Vagina (tissue), 2 donors: ENCODE data around the gene ISLR.

Source experiments
- POLR2A ChIP-seq, 2 donors: fragments of 450-650 bp; IDR thresholded peaks; one replicate each; pipeline ENCODE4 v1.6.1; 2017; ENCODE audit warnings: antibody characterized with exemption in 2 of 2, mild to moderate bottlenecking in 2 of 2, moderate library complexity in 2 of 2
- TF ChIP-seq, protein P1 (sequence below), 3 experiments: fragments of 450-650 bp in 2 of 3; fragments of 200-600 bp in 1 of 3; sonication (generic) in 1 of 3; IDR thresholded peaks; one replicate each; pipeline ENCODE4 v1.5.1; 2017 to 2019; ENCODE audit warnings: antibody characterized with exemption in 3 of 3, mild to moderate bottlenecking in 2 of 3, moderate library complexity in 2 of 3

DNA sequence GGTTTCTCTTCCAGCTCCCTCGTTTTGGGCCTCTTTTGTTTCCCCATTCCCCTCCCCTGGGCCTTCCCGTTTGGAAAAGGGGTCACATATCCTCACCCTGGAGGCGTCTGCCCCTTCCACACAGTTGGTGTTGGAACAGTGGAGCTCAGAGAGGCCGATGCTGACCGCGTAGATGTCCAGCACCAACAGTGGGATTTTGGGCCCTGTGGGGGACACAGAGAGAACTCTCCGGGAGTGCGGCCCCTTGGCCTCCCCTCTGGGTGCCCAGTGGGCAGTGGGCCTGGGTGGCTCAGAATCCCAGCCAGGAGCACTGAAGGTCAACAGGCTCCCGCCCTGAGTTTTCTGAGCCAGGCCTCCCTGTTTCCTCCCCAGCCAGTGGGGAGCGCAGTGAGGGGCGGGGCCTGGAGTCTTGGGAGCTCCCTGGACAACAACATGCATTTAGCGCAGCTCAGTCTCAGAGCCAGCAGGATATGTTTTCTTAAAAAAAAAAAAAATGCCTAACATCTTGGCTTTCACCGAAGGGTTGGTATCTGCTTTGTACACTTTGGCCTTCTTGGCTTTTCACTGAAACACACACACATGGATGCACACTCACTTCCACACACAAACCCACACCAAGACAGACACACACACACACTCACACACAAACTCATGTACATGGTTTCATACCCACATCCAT is 670 bp upstream of the ISLR start:
- TF ChIP-seq, protein P1, sequence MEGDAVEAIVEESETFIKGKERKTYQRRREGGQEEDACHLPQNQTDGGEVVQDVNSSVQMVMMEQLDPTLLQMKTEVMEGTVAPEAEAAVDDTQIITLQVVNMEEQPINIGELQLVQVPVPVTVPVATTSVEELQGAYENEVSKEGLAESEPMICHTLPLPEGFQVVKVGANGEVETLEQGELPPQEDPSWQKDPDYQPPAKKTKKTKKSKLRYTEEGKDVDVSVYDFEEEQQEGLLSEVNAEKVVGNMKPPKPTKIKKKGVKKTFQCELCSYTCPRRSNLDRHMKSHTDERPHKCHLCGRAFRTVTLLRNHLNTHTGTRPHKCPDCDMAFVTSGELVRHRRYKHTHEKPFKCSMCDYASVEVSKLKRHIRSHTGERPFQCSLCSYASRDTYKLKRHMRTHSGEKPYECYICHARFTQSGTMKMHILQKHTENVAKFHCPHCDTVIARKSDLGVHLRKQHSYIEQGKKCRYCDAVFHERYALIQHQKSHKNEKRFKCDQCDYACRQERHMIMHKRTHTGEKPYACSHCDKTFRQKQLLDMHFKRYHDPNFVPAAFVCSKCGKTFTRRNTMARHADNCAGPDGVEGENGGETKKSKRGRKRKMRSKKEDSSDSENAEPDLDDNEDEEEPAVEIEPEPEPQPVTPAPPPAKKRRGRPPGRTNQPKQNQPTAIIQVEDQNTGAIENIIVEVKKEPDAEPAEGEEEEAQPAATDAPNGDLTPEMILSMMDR (IDR thresholded peaks at IDR 0.05) = no peak
- TF ChIP-seq POLR2A (IDR thresholded peaks at IDR 0.05) = no peak
